Neural cell (in vitro differentiated cells): ENCODE measurements around the gene ZNF770. TPM values are rescaled to one million over a fixed set of nuclear protein-coding genes. Genes with fewer than 3 reads are reported as not detected.

Experiments used
- H2AFZ ChIP-seq: fragments of 200-600, 300-800 bp; sonication (generic), shearing (Covaris generic); 2 replicates; pipeline ENCODE4 v1.6.0; 2014; ENCODE audit warnings: low read depth, mild to moderate bottlenecking, antibody characterized with exemption, low read length, moderate library complexity
- H3F3A ChIP-seq: fragments of 200-600 bp; shearing (Covaris generic); 2 replicates; pipeline ENCODE4 v1.6.1; 2016; ENCODE audit warnings: mild to moderate bottlenecking, moderate library complexity, mixed read lengths, antibody characterized with exemption, low read length; ENCODE audit not compliant: insufficient read depth, poor library complexity, severe bottlenecking
- H3K27ac ChIP-seq: fragments of 200-600, 300-800 bp; sonication (generic), shearing (Covaris generic); 2 replicates; pipeline ENCODE4 v1.5.1; 2014; ENCODE audit warnings: mild to moderate bottlenecking, low read length, moderate library complexity
- H3K27me3 ChIP-seq: fragments of 300-800, 200-600 bp; sonication (generic), shearing (Covaris generic); 2 replicates; pipeline ENCODE4 v1.6.0; 2014; ENCODE audit warnings: mild to moderate bottlenecking, low read depth, low read length, moderate library complexity; ENCODE audit not compliant: insufficient read depth
- H3K36me3 ChIP-seq: fragments of 300-800, 200-600 bp; sonication (generic), shearing (Covaris generic); 2 replicates; pipeline ENCODE4 v1.5.1; 2014; ENCODE audit warnings: mild to moderate bottlenecking, antibody characterized with exemption, low read length, moderate library complexity; ENCODE audit not compliant: insufficient read depth
- H3K4me2 ChIP-seq: fragments of 300-800, 200-600 bp; sonication (generic), shearing (Covaris generic); 2 replicates; pipeline ENCODE4 v1.6.0; 2014; ENCODE audit warnings: mild to moderate bottlenecking, low read length
- H3K4me3 ChIP-seq: fragments of 300-800, 200-600 bp; sonication (generic), shearing (Covaris generic); 2 replicates; pipeline ENCODE4 v1.5.1; 2014; ENCODE audit warnings: mild to moderate bottlenecking, low read length, moderate library complexity
- H3K79me2 ChIP-seq: fragments of 200-600 bp; shearing (Covaris generic); replicated peaks from 2 replicates; pipeline ENCODE4 v1.6.0; 2014; ENCODE audit warnings: mild to moderate bottlenecking, low read length, moderate library complexity; ENCODE audit not compliant: insufficient read depth
- H3K9ac ChIP-seq: fragments of 300-800, 200-600 bp; sonication (generic), shearing (Covaris generic); 2 replicates; pipeline ENCODE4 v1.6.1; 2016; ENCODE audit warnings: mild to moderate bottlenecking, low read length, mixed read lengths
- H3K9me2 ChIP-seq: fragments of 200-600 bp; shearing (Covaris generic); 2 replicates; pipeline ENCODE4 v1.6.1; 2016; ENCODE audit warnings: mild to moderate bottlenecking, low read length, mixed read lengths; ENCODE audit not compliant: insufficient read depth
- H3K9me3 ChIP-seq: fragments of 200-600, 300-800 bp; sonication (generic), shearing (Covaris generic); 2 replicates; pipeline ENCODE4 v1.6.1; 2016; ENCODE audit warnings: mild to moderate bottlenecking, mixed run types, low read length, moderate library complexity, mixed read lengths
- H4K20me1 ChIP-seq: fragments of 200-600 bp; shearing (Covaris generic); 2 replicates; pipeline ENCODE4 v1.6.1; 2016; ENCODE audit warnings: mild to moderate bottlenecking, mixed run types; ENCODE audit not compliant: insufficient read depth
- CTCF ChIP-seq: fragments of 450-650 bp; IDR thresholded peaks from 2 replicates; pipeline ENCODE4 v1.5.1; 2014; ENCODE audit warnings: antibody characterized with exemption, mild to moderate bottlenecking, moderate library complexity; ENCODE audit not compliant: poor library complexity, severe bottlenecking
- EP300 ChIP-seq: fragments of 450-650 bp; conservative IDR thresholded peaks from 2 replicates; pipeline ENCODE4 v1.6.1; 2014; ENCODE audit warnings: antibody characterized with exemption, mild to moderate bottlenecking, moderate library complexity; ENCODE audit not compliant: poor library complexity, severe bottlenecking
- EZH2 ChIP-seq: fragments of 200-600, 300-800 bp; shearing (Covaris generic), sonication (generic); IDR thresholded peaks from 2 replicates; pipeline ENCODE4 v1.6.1; 2014; ENCODE audit warnings: antibody characterized with exemption, low read length, borderline replicate concordance, mild to moderate bottlenecking; ENCODE audit not compliant: insufficient read depth, poor library complexity, severe bottlenecking
- MXI1 ChIP-seq: fragments of 450-650 bp; conservative IDR thresholded peaks from 2 replicates; pipeline ENCODE4 v1.6.1; 2014; ENCODE audit warnings: antibody characterized with exemption, mild to moderate bottlenecking; ENCODE audit not compliant: poor library complexity, severe bottlenecking
- POLR2AphosphoS5 ChIP-seq: IDR thresholded peaks from 2 replicates; pipeline ENCODE4 v1.6.1; 2012
- RAD21 ChIP-seq: fragments of 450-650 bp; conservative IDR thresholded peaks from 2 replicates; pipeline ENCODE4 v1.6.1; 2014; ENCODE audit warnings: antibody characterized with exemption, mild to moderate bottlenecking, moderate library complexity
- REST ChIP-seq: IDR thresholded peaks from 2 replicates; pipeline ENCODE4 v1.6.1; 2012; ENCODE audit warnings: borderline replicate concordance
- SMC3 ChIP-seq: fragments of 450-650 bp; conservative IDR thresholded peaks from 2 replicates; pipeline ENCODE4 v1.6.1; 2014; ENCODE audit warnings: antibody characterized with exemption, mild to moderate bottlenecking, moderate library complexity; ENCODE audit not compliant: poor library complexity
- TAF1 ChIP-seq: IDR thresholded peaks from 2 replicates; pipeline ENCODE4 v1.6.1; 2012; ENCODE audit warnings: low read depth
- polyA plus RNA-seq: library from polyadenylated mRNA; depleted of rRNA; stranded (reverse); fragments of >200 nt; gene quantifications from 2 replicates; pipeline ENCODE4 v1.2.3, GENCODE V29; 2014

The ZNF770 gene
- polyA plus RNA-seq, 1 donor from 2014 or later: 18.9 TPM

GRCh38 chr15:34976743-34977142, 11.3 kb downstream of the ZNF770 start:
- H3K9me2 ChIP-seq: no peaks in the 10 kb centered on the region
- TF ChIP-seq POLR2AphosphoS5: no peak
- no peak for TF ChIP-seq TAF1
- TF ChIP-seq EP300: no peak
- no peak for TF ChIP-seq EZH2
- no peak for TF ChIP-seq CTCF
- TF ChIP-seq SMC3: no peak
- H3K4me3 ChIP-seq: no peak overlapping the region
- H4K20me1 ChIP-seq: no peaks in the 10 kb centered on the region
- H2AFZ ChIP-seq: no peak overlapping the region
- no peaks in the 10 kb centered on the region for H3K9me3 ChIP-seq
- H3K4me2 ChIP-seq: no peak overlapping the region
- no peaks in the 10 kb centered on the region for H3F3A ChIP-seq
- H3K79me2 ChIP-seq: peaks cover 6% of the 10 kb centered on the region
- H3K36me3 ChIP-seq: no peaks in the 10 kb centered on the region
- no peak overlapping the region for H3K9ac ChIP-seq
- no peak overlapping the region for H3K27ac ChIP-seq
- H3K27me3 ChIP-seq: no peaks in the 10 kb centered on the region

DNA sequence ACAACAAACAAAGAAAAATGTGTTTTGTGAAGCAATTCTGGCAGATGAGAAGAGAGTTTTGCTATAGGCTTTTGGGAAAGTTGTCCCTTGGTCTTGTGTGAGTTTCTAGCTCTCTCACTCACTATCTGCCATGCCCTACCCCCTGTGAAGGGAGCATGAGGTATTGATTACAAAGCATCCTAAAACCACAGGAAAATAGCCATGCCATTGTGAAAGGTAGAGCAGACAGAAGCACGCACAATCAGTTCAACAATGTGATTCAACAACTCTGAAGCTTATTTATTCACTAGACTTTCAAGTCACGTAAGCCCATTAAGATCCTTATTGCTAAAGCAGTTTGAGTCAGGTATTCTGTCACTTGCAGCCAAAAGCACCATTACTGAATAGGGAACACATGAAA, 12.0 kb downstream of the ZNF770 start:
- Histone ChIP-seq H3K79me2 (peaks cover 6% of the 10 kb centered on the region), H3K9me2 (no peaks in the 10 kb centered on the region), H4K20me1 (no peaks in the 10 kb centered on the region), H3K9ac (no peak overlapping the region), H3K4me2 (no peak overlapping the region), H3K9me3 (no peaks in the 10 kb centered on the region), H3K27ac (no peak overlapping the region), H3K36me3 (no peaks in the 10 kb centered on the region), H3K4me3 (no peak overlapping the region), H2AFZ (no peak overlapping the region), H3F3A (no peaks in the 10 kb centered on the region), H3K27me3 (no peaks in the 10 kb centered on the region)
- no peak for TF ChIP-seq TAF1
- no peak for TF ChIP-seq RAD21
- no peak for TF ChIP-seq POLR2AphosphoS5
- TF ChIP-seq EZH2: no peak
- no peak for TF ChIP-seq MXI1
- no peak for TF ChIP-seq SMC3
- TF ChIP-seq REST: no peak
- TF ChIP-seq EP300: no peak
- no peak for TF ChIP-seq CTCF
